Loucy (cell line): ENCODE measurements around the gene AFG3L2.
"Not testable (repeated sequence)": the region's sequence is repeated elsewhere in the genome, so short reads cannot be mapped to it uniquely, and the experiment has no call there.

ENCODE experiments used
- H2AFZ ChIP-seq: fragments of 200-600 bp; sonication (generic); 2 replicates; pipeline ENCODE4 v1.6.0; 2016; ENCODE audit warnings: antibody characterized with exemption, mild to moderate bottlenecking, low read length, moderate library complexity
- H3F3A ChIP-seq: fragments of 200-600 bp; 2 replicates; pipeline ENCODE4 v1.6.0; 2016; ENCODE audit warnings: antibody characterized with exemption, low read depth, mild to moderate bottlenecking
- H3K27me3 ChIP-seq: fragments of 200-600 bp; sonication (generic); 2 replicates; pipeline ENCODE4 v1.6.1; 2014; ENCODE audit warnings: low read length, mild to moderate bottlenecking; ENCODE audit not compliant: insufficient read depth, poor library complexity, severe bottlenecking
- H3K36me3 ChIP-seq: fragments of 200-600 bp; sonication (generic); 2 replicates; pipeline ENCODE4 v1.6.1; 2016; ENCODE audit warnings: low read length; ENCODE audit not compliant: insufficient read depth
- H3K4me1 ChIP-seq: fragments of 200-600 bp; sonication (generic); 2 replicates; pipeline ENCODE4 v1.5.1; 2014; ENCODE audit warnings: low read length, mild to moderate bottlenecking; ENCODE audit not compliant: insufficient read depth, poor library complexity, severe bottlenecking
- H3K4me2 ChIP-seq: fragments of 200-600 bp; sonication (generic); 2 replicates; pipeline ENCODE4 v1.6.0; 2014; ENCODE audit warnings: antibody characterized with exemption, low read length, low read depth, mild to moderate bottlenecking; ENCODE audit not compliant: poor library complexity, severe bottlenecking
- H3K4me3 ChIP-seq: fragments of 200-600 bp; sonication (generic); 2 replicates; pipeline ENCODE4 v1.5.1; 2014; ENCODE audit warnings: low read length, mild to moderate bottlenecking, mixed read lengths; ENCODE audit not compliant: poor library complexity, severe bottlenecking
- H3K79me2 ChIP-seq: fragments of 200-600 bp; sonication (generic); 2 replicates; pipeline ENCODE4 v1.6.1; 2014; ENCODE audit warnings: low read length; ENCODE audit not compliant: insufficient read depth
- H3K9ac ChIP-seq: fragments of 200-600 bp; sonication (generic); 2 replicates; pipeline ENCODE4 v1.6.0; 2014; ENCODE audit warnings: mild to moderate bottlenecking, low read depth, low read length, moderate library complexity; ENCODE audit not compliant: poor library complexity, severe bottlenecking
- H3K9me2 ChIP-seq: fragments of 200-600 bp; sonication (generic); replicated peaks from 2 replicates; pipeline ENCODE4 v1.6.1; 2016; ENCODE audit warnings: low read depth, low read length, mixed read lengths
- H3K9me3 ChIP-seq: fragments of 200-600 bp; sonication (generic); 2 replicates; pipeline ENCODE4 v1.6.1; 2014; ENCODE audit warnings: mild to moderate bottlenecking, antibody characterized with exemption, low read length, low read depth; ENCODE audit not compliant: insufficient read depth
- H4K20me1 ChIP-seq: fragments of 200-600 bp; sonication (generic); 2 replicates; pipeline ENCODE4 v1.6.0; 2014; ENCODE audit warnings: antibody characterized with exemption, low read length, mild to moderate bottlenecking; ENCODE audit not compliant: insufficient read depth, poor library complexity, severe bottlenecking
- EZH2phosphoT487 ChIP-seq: fragments of 200-600 bp; IDR thresholded peaks from 2 replicates; pipeline ENCODE4 v1.6.1; 2018; ENCODE audit warnings: antibody characterized with exemption, mild to moderate bottlenecking, moderate library complexity, borderline replicate concordance
- TF ChIP-seq, protein P1 (sequence below): fragments of 200-600 bp; sonication (generic); conservative IDR thresholded peaks from 2 replicates; pipeline ENCODE4 v1.5.1; 2014; ENCODE audit warnings: mild to moderate bottlenecking, antibody characterized with exemption, low read length

The AFG3L2 gene

DNA sequence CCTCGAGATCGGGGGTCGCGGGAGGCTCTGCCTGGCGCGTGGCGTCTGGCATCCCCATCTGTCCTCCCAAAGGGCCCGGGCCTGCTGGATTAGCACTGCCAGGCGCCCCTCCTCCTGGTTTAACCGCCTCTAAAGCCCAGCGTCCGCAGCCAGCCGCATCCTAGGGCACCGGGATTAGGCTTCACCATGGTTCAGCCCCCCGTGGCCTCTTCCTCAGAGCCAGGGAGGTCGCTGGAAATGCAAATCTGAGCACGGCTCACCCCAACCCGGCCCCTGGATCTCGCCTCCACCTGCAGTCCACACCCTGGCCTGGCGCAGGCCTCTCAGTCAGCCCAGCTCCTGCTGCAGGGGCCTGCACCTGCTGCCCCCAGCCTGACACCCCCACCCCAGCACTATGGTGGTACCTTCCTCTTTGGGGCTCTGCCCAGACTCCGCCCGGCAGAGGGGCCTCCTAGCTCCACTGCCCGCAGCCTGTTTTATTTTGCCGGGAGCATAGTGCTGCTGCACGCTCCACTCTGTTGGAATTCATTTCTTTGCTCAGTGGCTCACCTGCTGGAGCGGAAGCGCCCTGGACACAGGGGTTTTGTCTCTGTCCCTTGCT lies 43.9 kb upstream of the AFG3L2 start:
- H3K4me2 ChIP-seq, result peak overlapping the region; percentile 68

DNA sequence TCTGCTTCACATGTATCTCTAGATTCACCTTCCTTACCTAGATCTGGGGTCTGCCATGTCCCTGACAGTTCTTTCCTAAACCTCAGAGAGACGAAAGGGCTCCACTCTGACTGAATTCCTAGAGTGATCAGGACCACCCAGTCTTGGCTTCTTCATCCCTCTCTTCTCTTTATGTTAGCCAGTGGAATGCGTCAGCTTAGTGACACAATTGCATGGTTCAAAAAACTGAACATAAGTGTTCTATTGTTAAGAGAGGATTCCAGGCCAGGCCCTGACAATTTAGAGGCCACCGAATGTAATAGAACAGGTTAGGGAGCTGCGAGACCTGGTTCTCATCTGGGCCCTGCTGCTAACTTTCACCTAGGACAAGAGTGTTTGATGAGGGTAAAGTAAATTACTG lies 40.7 kb upstream of the AFG3L2 start:
- no peaks in the 10 kb centered on the region for H4K20me1 ChIP-seq
- TF ChIP-seq EZH2phosphoT487, result no peak
- TF ChIP-seq, protein P1, sequence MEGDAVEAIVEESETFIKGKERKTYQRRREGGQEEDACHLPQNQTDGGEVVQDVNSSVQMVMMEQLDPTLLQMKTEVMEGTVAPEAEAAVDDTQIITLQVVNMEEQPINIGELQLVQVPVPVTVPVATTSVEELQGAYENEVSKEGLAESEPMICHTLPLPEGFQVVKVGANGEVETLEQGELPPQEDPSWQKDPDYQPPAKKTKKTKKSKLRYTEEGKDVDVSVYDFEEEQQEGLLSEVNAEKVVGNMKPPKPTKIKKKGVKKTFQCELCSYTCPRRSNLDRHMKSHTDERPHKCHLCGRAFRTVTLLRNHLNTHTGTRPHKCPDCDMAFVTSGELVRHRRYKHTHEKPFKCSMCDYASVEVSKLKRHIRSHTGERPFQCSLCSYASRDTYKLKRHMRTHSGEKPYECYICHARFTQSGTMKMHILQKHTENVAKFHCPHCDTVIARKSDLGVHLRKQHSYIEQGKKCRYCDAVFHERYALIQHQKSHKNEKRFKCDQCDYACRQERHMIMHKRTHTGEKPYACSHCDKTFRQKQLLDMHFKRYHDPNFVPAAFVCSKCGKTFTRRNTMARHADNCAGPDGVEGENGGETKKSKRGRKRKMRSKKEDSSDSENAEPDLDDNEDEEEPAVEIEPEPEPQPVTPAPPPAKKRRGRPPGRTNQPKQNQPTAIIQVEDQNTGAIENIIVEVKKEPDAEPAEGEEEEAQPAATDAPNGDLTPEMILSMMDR, result no peak
- no peak overlapping the region for H3K4me2 ChIP-seq
- no peak overlapping the region for H2AFZ ChIP-seq
- H3K4me1 ChIP-seq, result no peaks in the 10 kb centered on the region
- no peaks in the 10 kb centered on the region for H3K9me2 ChIP-seq
- no peaks in the 10 kb centered on the region for H3K79me2 ChIP-seq
- no peak overlapping the region for H3K9ac ChIP-seq
- H3K36me3 ChIP-seq, result no peaks in the 10 kb centered on the region
- H3F3A ChIP-seq, result no peaks in the 10 kb centered on the region
- no peaks in the 10 kb centered on the region for H3K9me3 ChIP-seq
- no peak overlapping the region for H3K4me3 ChIP-seq
- no peaks in the 10 kb centered on the region for H3K27me3 ChIP-seq

More for the DNA sequence above, 43.9 kb upstream of the AFG3L2 start:
- Histone ChIP-seq H4K20me1 (no peaks in the 10 kb centered on the region), H3K9me2 (no peaks in the 10 kb centered on the region), H3K27me3 (no peaks in the 10 kb centered on the region), H3K4me1 (no peaks in the 10 kb centered on the region), H3K79me2 (no peaks in the 10 kb centered on the region), H3K36me3 (no peaks in the 10 kb centered on the region), H3K9me3 (no peaks in the 10 kb centered on the region), H3K4me3 (peak overlapping the region; percentile 72), H3K9ac (peak overlapping the region; percentile 70), H3F3A (no peaks in the 10 kb centered on the region), H2AFZ (peak overlapping the region; percentile 69)
- no peak for TF ChIP-seq EZH2phosphoT487

DNA sequence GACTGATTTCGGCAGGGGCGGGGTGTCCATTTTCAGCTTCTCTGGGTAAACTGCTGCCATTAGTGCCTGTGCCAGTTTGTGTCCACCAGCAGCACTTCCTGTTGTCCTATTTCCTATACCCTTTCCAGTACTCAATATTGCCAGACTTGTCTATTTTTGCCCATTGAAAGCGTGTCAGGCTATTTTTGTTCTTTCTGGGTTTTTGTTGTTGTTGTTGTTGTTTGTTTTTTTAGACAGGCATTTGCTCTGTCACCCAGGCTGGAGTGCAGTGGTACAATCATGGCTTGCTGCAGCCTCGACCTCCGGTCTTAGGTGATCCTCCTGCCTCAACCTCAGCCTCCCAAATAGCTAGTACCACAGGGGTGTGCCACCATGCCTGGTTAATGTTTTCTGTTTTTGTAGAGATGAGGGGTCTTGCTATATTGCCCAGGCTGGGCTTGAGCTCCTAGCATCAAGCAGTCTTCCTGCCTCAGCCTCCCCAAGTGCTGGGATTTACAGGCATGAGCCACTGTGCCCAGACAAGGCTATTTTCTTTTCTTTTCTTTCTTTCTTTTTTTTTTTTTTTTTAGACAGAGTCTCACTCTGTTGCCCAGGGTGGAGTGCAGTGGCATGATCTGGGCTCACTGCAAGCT lies 39.2 kb upstream of the AFG3L2 start:
- H3K79me2 ChIP-seq, result no peaks in the 10 kb centered on the region
- H3K36me3 ChIP-seq, result no peaks in the 10 kb centered on the region
- no peak overlapping the region for H2AFZ ChIP-seq
- no peak for TF ChIP-seq EZH2phosphoT487
- TF ChIP-seq, protein P1, result no peak
- H3K27me3 ChIP-seq, result no peaks in the 10 kb centered on the region
- no peaks in the 10 kb centered on the region for H4K20me1 ChIP-seq
- no peak overlapping the region for H3K9ac ChIP-seq
- H3K9me3 ChIP-seq, result no peaks in the 10 kb centered on the region
- no peaks in the 10 kb centered on the region for H3K9me2 ChIP-seq
- no peaks in the 10 kb centered on the region for H3K4me1 ChIP-seq
- no peak overlapping the region for H3K4me2 ChIP-seq
- no peak overlapping the region for H3K4me3 ChIP-seq
- no peaks in the 10 kb centered on the region for H3F3A ChIP-seq

DNA sequence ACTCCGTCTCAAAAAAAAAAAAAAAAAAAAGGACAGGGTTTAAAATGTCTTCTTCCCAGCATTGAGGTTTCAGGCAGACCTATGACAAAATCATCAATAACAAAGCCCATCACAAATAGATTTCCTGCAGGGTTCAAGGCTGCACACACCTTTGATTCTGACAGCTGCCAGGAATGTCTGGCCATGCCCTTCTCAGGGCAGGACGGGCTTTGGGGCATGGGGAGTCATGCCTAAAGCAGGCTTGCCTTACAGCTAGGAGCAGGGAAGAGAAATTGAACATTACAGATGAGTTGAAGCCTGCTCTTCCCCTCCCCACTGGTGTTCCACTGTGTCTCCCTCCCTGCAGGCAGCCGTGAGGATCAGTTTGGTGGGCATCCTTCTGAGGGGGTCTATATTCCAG lies 34.4 kb upstream of the AFG3L2 start:
- no peaks in the 10 kb centered on the region for H3F3A ChIP-seq
- no peaks in the 10 kb centered on the region for H4K20me1 ChIP-seq
- no peak for TF ChIP-seq EZH2phosphoT487
- TF ChIP-seq, protein P1, result no peak
- H3K36me3 ChIP-seq, result no peaks in the 10 kb centered on the region
- no peaks in the 10 kb centered on the region for H3K27me3 ChIP-seq
- H3K4me3 ChIP-seq, result no peak overlapping the region
- no peaks in the 10 kb centered on the region for H3K9me3 ChIP-seq
- no peaks in the 10 kb centered on the region for H3K4me1 ChIP-seq
- H2AFZ ChIP-seq, result no peak overlapping the region
- no peaks in the 10 kb centered on the region for H3K79me2 ChIP-seq
- H3K4me2 ChIP-seq, result no peak overlapping the region
- no peak overlapping the region for H3K9ac ChIP-seq
- H3K9me2 ChIP-seq, result no peaks in the 10 kb centered on the region

DNA sequence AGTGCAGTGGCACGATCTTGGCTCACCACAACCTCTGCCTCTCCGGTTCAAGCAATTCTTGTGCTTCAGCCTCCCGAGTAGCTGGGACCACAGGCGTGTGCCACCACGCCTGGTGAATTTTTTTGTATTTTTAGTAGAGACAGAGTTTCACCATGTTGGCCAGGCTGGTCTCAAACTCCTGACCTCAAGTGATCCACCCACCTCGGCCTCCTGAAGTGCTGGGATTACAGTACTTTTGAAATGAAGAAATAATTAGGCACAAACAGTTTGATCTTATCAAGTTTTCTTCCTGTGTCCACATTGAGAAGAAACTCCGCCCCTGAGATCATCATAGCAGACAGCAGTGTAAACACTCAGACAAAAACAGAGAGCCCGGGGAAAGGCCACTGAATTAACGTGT lies 33.7 kb upstream of the AFG3L2 start:
- not testable (repeated sequence) for H3K4me1 ChIP-seq, H3K79me2 ChIP-seq, H3K4me2 ChIP-seq, H2AFZ ChIP-seq, H3K4me3 ChIP-seq, H4K20me1 ChIP-seq, H3K36me3 ChIP-seq, H3F3A ChIP-seq, H3K27me3 ChIP-seq, H3K9ac ChIP-seq, H3K9me2 ChIP-seq, H3K9me3 ChIP-seq
